ENCODE data around the gene U2SURP. TPM values are rescaled to one million over a fixed set of nuclear protein-coding genes. Genes with fewer than 3 reads are reported as not detected.

The U2SURP gene
- total RNA-seq, 1 donor from 2014 or later = 75.8 TPM

GRCh38 chr3:143095813-143096212 is 94.4 kb downstream of the U2SURP start:
- DNase-seq = no peak
- intact Hi-C loops (cut with DNase I) = no loop called here

GRCh38 chr3:143098032-143098764 is 96.8 kb downstream of the U2SURP start:
- H3K9me3 ChIP-seq = no peaks in the 10 kb centered on the region
- no peak overlapping the region for H3K27ac ChIP-seq
- no peaks in the 10 kb centered on the region for H3K27me3 ChIP-seq
- H3K36me3 ChIP-seq = no peaks in the 10 kb centered on the region
- intact Hi-C loops (cut with DNase I) = no loop called here
- no peak for TF ChIP-seq CTCF (IDR thresholded peaks at IDR 0.05)
- H3K4me3 ChIP-seq = no peak overlapping the region
- DNase-seq = no peak
- no peaks in the 10 kb centered on the region for H3K4me1 ChIP-seq
- ATAC-seq = no peak

More at GRCh38 chr3:143095813-143096212, 94.4 kb downstream of the U2SURP start:
- no peaks in the 10 kb centered on the region for H3K27me3 ChIP-seq
- H3K4me3 ChIP-seq = no peak overlapping the region
- H3K9me3 ChIP-seq = no peaks in the 10 kb centered on the region
- H3K27ac ChIP-seq = no peak overlapping the region
- ATAC-seq = no peak
- no peaks in the 10 kb centered on the region for H3K36me3 ChIP-seq
- no peaks in the 10 kb centered on the region for H3K4me1 ChIP-seq
- no peak for TF ChIP-seq CTCF (IDR thresholded peaks at IDR 0.05)

GRCh38 chr3:143099210-143099609 is 97.8 kb downstream of the U2SURP start:
- no peaks in the 10 kb centered on the region for H3K27me3 ChIP-seq
- no peak overlapping the region for H3K27ac ChIP-seq
- no peaks in the 10 kb centered on the region for H3K4me1 ChIP-seq
- DNase-seq = no peak
- H3K36me3 ChIP-seq = no peaks in the 10 kb centered on the region
- ATAC-seq = no peak
- H3K4me3 ChIP-seq = no peak overlapping the region
- TF ChIP-seq CTCF (IDR thresholded peaks at IDR 0.05) = no peak
- intact Hi-C loops (cut with DNase I) = no loop called here
- no peaks in the 10 kb centered on the region for H3K9me3 ChIP-seq

- no peaks in the 10 kb centered on the region for H3K9me3 ChIP-seq
- intact Hi-C loops (cut with DNase I) = no loop called here
- no peaks in the 10 kb centered on the region for H3K36me3 ChIP-seq
- no peaks in the 10 kb centered on the region for H3K27me3 ChIP-seq
- no peak for ATAC-seq
- H3K4me3 ChIP-seq = no peak overlapping the region
- no peak for TF ChIP-seq CTCF (IDR thresholded peaks at IDR 0.05)
- DNase-seq = no peak
- no peaks in the 10 kb centered on the region for H3K4me1 ChIP-seq
- no peak overlapping the region for H3K27ac ChIP-seq
These were observed 98.3 kb downstream of the U2SURP start for GRCh38 chr3:143099690-143100089.

- ATAC-seq = no peak
- Histone ChIP-seq H3K36me3 (no peaks in the 10 kb centered on the region), H3K27ac (no peak overlapping the region), H3K27me3 (no peaks in the 10 kb centered on the region), H3K4me1 (no peaks in the 10 kb centered on the region), H3K9me3 (peaks cover 5% of the 10 kb centered on the region), H3K4me3 (no peak overlapping the region)
- intact Hi-C loops (cut with DNase I) = no loop called here
- DNase-seq = no peak
- TF ChIP-seq CTCF (IDR thresholded peaks at IDR 0.05) = no peak
These were observed 99.1 kb downstream of the U2SURP start for GRCh38 chr3:143100451-143100850.

Data from upper lobe of right lung (tissue), 1 donor.